AG09309 (cell line): Measurements from ENCODE around the gene CYRIA.

Experiments
- DNase-seq: peaks from one replicate; pipeline ENCODE4 v3.0.0-alpha.2; 2010; ENCODE audit warnings: low read depth
- H3K4me3 ChIP-seq: 2 replicates; pipeline ENCODE4 v1.5.1; 2011; ENCODE audit warnings: mild to moderate bottlenecking, low read depth, low read length, moderate library complexity; ENCODE audit not compliant: control insufficient read depth
- CTCF ChIP-seq: IDR thresholded peaks from 2 replicates; pipeline ENCODE4 v1.5.1; 2011; ENCODE audit warnings: mild to moderate bottlenecking, low read depth, low read length, inconsistent platforms; ENCODE audit not compliant: insufficient read depth, control insufficient read depth; ENCODE audit errors: missing control alignments

The CYRIA gene

GRCh38 chr2:16624436-16624780 lies 41.2 kb downstream of the CYRIA start:
- no peak overlapping the region for H3K4me3 ChIP-seq
- no peak for DNase-seq
- no peak for TF ChIP-seq CTCF

DNA sequence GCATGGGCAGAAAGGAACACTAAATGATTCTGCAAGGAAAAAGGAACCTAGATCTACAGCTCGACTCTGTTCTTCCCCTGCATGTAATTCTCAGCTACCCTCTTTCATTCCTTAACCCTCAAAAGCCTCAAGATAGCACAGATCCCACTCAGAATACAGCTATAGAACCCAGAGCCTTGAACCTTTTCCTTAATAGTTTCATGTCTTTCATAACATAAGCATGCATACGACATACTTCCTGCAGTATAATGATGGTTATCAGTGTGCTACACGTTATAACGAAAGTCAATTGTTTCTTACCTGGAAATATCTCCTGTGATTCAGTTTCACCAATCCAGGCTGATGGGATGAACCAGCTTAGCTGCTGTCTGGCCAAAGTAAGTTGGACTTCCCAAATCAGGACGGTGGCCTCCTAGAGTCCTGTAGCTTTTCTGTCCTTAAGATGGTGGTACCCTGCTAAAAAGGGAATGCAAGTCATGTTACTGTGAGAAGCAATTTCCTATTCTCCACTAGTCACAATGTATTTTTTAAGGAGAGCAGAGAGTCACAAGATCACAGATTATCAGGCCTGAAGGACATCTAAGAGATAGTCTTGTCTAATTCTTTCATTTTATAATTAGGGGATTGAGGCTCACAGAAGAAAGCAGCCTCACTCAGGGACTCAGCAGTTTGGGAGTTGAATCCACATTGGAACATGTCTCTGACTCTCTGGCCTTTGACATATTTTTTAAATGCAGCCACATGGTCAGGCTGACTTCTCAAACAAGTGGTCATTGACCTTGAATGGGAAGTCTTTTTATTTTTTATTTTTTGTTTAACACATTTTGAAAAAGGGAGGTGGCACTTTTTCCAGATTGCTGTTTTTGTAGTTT lies 41.8 kb downstream of the CYRIA start:
- no peak for TF ChIP-seq CTCF
- no peak overlapping the region for H3K4me3 ChIP-seq
- DNase-seq: no peak

- DNase-seq: peak; percentile 31
- no peak overlapping the region for H3K4me3 ChIP-seq
- no peak for TF ChIP-seq CTCF
These were observed 42.6 kb downstream of the CYRIA start for GRCh38 chr2:16623031-16623430.

GRCh38 chr2:16622399-16622968 lies 43.1 kb downstream of the CYRIA start:
- no peak for DNase-seq
- no peak overlapping the region for H3K4me3 ChIP-seq
- no peak for TF ChIP-seq CTCF

GRCh38 chr2:16621316-16621715 lies 44.3 kb downstream of the CYRIA start:
- TF ChIP-seq CTCF: no peak

GRCh38 chr2:16620590-16620989 lies 45.0 kb downstream of the CYRIA start:
- DNase-seq: no peak
- TF ChIP-seq CTCF: no peak
- H3K4me3 ChIP-seq: no peak overlapping the region

More at GRCh38 chr2:16621316-16621715, 44.3 kb downstream of the CYRIA start:
- DNase-seq: no peak
- H3K4me3 ChIP-seq: no peak overlapping the region
